ENCODE data around the gene PICK1.

DNA sequence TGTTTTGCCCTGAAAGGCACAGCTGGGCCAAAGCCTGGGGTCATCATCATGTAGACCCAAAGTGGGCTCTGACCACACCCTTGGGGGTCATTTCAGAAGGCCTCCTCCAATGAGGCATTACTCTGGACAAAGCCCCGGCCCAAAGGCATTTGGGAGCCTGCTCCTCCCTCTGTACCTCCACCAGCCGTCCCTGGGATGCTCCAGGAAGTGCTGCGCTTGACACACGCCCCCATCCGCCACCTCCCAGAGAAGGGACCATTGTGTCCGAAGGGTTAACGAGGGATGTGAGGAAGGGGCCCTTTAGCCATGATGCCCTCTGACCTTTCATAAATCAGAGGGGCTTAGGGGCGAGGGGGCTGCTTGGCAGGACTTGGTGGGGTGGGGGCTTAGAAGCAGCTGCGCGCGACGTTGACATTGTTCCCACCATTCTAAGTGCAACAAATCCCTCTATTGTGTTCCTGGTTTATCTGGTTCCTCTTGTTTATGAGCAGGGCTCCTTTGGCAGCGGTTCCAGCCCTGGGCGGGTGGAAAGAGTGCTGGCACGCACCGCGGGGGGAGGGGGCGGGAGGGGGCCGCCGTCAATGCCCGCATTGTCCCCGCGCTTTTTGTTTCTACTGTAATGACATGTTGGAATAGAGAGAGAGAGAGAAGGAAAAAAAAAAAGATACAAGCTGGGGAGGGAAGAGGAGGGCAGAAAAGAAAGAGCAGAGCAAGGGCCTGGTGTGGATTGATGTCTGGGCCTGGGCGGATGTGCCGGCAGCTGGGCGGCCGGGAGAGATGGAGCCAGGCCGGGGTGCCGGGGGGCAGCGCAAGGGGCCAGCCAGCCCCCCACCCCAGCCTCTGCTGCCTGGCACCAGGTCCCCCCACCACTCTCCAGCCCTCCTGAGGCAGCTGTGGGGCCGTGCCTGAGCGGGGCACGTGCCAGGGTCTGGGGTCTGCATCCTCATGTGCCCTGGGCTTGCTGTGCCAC is 40.7 kb upstream of the PICK1 start:
- TF ChIP-seq, protein P1, sequence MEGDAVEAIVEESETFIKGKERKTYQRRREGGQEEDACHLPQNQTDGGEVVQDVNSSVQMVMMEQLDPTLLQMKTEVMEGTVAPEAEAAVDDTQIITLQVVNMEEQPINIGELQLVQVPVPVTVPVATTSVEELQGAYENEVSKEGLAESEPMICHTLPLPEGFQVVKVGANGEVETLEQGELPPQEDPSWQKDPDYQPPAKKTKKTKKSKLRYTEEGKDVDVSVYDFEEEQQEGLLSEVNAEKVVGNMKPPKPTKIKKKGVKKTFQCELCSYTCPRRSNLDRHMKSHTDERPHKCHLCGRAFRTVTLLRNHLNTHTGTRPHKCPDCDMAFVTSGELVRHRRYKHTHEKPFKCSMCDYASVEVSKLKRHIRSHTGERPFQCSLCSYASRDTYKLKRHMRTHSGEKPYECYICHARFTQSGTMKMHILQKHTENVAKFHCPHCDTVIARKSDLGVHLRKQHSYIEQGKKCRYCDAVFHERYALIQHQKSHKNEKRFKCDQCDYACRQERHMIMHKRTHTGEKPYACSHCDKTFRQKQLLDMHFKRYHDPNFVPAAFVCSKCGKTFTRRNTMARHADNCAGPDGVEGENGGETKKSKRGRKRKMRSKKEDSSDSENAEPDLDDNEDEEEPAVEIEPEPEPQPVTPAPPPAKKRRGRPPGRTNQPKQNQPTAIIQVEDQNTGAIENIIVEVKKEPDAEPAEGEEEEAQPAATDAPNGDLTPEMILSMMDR (IDR thresholded peaks at IDR 0.05) = no peak
- TF ChIP-seq EZH2 (IDR thresholded peaks at IDR 0.05) = no peak

Measured in neural progenitor cell (in vitro differentiated cells).